ENCODE measurements around the gene MAOA.
"Not testable (repeated sequence)": the region's sequence is repeated elsewhere in the genome, so short reads cannot be mapped to it uniquely, and the experiment has no call there.

The MAOA gene

DNA sequence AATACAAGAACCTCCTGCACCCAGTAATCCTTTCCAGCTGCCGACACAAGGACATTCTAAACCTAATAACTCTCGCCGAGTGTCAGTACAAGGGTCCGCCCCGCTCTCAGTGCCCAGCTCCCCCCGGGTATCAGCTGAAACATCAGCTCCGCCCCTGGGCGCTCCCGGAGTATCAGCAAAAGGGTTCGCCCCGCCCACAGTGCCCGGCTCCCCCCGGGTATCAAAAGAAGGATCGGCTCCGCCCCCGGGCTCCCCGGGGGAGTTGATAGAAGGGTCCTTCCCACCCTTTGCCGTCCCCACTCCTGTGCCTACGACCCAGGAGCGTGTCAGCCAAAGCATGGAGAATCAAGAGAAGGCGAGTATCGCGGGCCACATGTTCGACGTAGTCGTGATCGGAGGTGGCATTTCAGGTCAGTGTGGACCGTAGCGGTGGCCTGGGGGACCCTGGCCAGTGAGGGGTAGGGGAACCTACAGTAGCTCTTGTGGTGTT is at the start of gene MAOA:
Gene MAOA (plus strand): TSS at position 295 of the 490 bp plus-strand sequence. CDS start 43 bp downstream, at position 338.
- no peak for DNase-seq (ENCODE audit: low spot score)

DNA sequence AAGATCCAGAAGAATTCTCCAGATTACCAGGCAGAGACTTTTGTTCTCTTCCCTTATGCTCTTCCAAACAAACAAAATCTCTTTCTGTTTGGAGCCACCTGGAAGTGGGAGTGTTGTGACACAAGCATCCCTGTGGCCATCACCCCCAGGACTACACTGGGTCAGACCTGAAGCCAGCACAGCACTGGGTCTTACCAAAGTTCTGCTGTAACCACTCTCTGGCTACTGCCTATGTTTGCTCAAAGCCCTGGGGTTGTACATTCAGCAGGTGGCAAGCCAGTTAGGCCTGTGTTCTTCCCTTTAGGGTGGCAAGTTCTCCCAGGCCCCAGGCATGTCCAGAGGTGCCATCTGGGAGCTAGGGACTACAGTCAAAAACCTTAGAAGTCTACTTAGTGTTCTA is 43.7 kb upstream of the MAOA start:
- no peak for DNase-seq (ENCODE audit: low spot score)

DNA sequence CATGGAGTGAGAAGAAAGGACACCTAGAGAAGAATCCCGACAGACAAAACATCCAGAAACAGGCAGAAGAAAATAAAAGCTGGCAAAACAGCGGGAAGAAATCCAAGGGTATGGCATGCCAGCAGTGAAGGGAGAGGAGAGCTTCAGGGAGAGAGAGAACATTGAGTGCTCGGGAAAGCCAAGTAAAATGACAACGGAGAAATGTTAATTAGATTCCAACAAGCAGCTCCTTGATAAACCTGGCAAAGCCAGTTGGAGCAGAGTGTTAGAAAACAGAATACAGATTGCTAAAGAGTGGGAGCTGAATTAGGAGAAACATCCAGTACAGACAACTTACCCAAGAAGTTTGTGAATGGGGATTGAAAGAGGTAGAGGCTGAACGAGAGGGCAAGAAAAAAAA is 40.4 kb upstream of the MAOA start:
- DNase-seq (ENCODE audit: low spot score): no peak

DNA sequence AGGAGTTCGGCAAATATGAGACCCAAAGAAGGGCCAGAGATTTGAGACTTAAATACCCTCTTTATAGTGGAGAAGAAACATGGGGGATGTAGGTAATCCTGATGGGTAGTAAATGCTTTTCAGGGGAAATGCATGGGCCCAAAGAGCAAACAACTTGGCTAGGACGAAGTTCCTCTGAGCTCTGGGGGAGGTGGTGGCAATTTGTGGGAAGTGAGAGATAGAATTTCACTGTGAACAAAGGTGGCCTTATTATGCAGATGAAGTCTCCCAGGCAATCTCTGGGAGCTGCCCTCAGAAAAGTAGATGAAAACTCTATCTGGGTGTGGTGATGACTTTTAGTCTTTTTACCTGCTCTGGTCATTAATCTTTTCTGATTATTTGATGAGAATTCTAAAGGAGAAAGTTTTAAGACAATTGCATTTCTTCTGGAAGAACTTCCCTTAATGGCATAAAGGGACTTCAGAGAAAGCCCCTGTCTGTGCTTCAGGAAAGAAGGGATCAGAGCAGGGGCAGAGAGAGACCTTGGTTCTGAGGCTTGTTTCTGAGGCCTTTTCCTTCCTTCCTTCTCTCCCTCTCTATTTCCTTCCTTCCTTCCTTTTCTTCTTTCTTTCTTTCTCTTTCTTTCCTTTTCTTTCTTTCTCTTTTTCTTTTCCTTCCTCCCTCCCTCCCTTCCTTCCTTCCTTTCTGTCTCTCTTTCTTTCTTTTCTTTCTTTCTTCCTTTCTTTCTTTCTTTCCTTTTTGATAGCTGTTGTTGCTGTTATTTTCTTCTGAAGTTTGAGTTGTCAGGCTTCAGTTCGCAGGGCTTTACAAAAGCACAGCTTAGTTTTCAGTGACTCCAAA is 37.5 kb upstream of the MAOA start:
- DNase-seq (ENCODE audit: low spot score): no peak

DNA sequence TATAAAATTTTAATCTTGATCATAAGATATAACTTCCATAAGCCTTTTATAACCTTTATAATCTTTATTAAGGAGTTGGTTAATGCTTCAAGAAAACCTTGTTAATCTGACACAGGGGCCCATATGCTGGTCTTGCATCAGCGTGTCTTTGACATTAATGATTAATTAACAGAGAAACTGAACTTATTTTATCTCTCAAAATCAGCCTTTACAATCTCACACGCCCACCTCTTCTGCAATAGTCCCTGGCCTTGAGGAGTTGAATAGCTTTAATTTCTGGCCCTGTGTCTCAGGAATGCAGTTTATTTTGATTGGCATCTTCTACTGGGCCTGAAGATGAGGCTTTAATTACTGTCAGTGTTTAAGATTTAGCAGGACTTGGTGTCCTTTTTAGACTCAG is 36.2 kb upstream of the MAOA start:
- DNase-seq (ENCODE audit: low spot score): not testable (repeated sequence)

DNA sequence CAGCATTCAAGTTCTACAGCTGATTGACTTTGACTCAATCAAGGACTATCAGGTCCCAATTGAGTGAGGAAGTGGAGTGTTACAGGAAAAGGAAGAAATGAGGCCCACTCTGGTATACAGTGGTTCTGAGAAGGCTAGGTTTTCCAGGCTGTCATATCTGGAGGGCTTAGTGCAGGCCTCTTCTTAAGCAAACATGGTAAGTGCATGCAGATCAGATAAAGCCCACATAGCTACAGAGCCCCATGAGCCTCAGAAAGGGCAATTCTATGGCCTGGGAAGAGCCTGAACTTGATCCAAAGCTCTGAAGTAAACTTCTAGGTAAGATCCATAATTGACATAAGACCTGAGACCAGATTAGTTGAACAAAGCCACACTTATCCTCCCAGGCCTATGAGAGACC is 29.0 kb upstream of the MAOA start:
- DNase-seq (ENCODE audit: low spot score): no peak

DNA sequence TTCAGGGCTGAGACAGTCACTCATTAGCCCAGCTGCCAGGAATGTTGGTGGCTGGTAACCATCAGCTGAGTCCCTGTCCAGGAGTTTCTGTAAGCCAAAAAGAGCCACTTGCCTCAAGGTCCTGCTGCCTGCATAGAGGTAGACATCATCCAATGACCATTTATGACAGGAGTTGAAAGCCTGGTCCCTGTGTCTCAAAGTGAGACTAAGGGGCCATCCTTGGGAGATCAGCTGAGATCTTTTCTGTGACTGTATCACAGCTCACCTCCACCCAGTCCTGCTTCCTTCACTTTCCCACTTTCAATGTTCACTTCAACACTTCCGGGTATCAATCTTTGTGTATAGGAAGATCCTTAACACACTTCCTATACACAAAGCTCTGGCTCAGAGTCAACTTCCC is 28.4 kb upstream of the MAOA start:
- no peak for DNase-seq (ENCODE audit: low spot score)

DNA sequence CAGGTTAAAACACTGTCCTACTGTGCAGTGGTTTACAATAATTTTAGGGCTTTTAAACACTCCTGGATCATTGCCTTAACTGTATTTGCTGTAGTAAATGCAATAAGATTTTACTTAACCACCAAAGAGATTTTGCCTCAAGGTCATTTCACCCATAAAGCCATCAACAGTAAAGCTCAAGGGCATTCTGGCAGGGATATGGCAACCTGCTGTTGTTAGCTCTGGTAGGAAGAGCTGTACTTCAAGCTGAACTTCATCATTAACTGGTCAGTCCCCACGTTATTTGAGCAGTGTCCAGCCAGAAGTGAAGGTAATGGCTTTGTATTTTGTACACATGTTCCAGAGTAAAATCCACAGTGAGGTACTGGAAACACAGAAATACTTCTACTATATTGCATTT is 26.9 kb upstream of the MAOA start:
- no peak for DNase-seq (ENCODE audit: low spot score)

DNA sequence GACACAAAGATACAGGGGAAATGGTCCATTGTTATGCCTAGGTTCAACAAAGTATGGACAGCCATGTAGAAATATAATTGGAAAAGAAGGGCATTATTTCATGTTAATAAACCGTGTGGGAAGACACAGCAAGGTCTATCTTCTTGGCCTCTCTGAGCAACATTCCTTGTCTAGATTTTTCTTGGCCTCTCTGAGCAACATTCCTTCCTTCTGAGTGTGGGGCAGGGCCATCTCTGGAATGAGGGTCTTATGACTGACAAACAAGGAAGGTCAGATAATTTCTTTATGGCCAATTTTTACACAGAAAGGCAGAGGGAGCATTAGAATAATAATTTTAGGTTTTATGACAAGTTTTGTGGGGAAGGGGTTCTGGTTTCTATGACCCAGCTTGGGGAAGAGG is 24.3 kb upstream of the MAOA start:
- DNase-seq (ENCODE audit: low spot score): no peak

DNA sequence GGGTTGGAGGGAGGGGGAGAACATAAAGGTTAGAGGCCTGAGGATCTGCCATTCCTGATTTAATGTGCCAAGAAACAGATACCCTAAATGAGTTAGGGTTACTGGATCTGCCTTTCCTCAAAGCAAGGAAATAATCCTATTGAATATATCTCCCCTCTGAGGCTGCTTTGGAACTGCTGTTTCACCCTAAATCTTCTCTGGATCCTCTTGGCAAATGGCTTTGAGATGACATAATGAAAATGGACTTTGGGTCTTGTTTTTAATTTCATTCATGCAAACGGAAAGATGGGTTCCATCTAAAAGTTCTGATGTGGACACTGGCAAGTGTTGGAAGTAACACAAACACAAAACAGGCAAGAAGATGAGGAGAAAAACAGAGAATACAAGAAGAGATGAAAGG is 23.0 kb upstream of the MAOA start:
- DNase-seq (ENCODE audit: low spot score): no peak

DNA sequence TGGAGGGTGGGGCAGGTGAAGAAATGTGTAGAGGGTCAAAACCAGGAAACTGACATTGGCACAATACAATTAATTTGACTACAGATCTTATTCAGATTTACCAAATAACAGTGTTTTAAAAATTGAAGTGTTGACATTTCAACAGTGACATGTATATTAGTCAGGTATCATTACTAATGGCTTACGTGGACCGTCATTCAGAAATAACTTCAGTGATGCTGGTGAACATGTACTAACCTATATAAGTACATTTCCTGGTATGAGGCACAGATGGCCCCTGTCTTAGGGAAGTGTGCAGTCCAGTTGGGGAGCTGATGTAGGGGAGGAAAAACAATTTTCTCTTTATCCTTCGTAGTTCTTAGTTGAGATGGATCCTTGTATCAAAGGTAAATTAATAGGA is 22.3 kb upstream of the MAOA start:
- no peak for DNase-seq (ENCODE audit: low spot score)

DNA sequence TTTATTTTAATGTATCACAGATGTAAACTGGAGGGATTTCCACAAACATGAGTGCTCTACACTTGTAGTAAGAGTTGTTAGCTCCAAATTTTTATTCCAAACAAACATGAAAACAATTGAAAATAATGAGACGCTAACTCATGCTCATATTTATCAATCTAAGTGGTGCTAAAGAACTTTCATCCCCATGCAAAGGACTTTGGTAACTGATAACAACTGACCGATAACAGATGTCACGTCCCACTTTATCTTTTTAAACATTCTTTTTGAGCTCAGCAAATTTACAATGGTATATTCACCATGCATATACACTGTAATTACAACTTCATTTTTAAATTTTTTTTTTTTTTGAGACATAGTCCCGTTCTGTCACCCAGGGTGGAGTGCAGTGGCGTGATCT is 15.6 kb upstream of the MAOA start:
- DNase-seq (ENCODE audit: low spot score): no peak

DNA sequence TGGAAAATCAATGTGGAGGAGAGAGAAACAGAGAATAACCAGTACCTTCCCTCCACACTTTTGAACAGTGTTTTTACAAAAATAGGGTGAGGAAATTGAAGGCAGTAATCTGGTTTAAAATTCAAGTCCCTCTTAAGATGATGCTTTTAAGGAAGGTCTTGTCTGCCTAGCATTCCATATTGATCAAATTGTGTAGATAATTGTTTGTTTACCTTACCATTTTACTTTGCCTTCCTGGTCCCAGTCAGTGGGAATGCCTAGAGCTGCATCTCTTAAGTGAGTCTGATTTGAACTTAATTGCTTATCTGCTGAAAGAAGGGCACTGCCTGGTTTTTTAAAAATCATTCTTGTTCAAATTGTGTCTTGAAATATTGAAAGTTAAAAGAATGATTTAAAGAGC is 14.4 kb upstream of the MAOA start:
- DNase-seq (ENCODE audit: low spot score): no peak

DNA sequence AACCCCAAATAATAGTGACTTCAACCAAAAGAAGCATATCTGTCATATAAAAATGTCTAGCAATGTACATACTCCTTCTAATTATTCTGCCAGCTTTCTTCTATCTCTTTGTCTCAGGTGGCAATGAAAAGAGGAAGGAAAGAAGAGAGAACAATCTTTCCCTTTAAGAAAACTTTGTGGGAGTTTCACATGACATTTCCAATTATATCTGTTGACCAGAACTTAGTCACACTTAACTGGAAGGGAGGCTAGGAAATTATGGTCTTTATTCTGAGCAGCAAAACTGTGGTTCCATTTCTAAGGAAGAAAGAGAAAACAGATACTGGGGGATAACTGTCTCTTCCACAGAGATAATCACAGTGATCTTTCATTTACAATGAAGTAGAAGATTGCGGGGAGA is 12.9 kb upstream of the MAOA start:
- DNase-seq (ENCODE audit: low spot score): no peak

DNA sequence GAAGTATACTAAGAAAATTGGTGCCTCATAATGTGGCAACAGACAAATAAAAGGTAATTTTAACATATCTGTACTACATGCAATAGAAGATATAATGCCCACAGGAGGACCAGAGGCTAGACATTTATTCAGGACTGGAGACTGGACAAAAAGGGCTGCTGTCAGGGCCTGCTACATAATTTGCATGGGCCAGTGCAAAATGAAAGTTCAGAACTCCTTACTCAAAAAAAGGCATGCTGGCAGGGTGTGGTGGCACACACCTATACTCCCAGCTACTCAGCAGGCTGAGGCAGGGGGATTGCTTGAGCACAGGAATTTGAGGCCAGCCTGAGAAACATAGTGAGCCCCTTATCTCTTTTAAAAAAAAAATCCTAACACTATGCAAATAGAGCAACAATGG is 12.4 kb upstream of the MAOA start:
- DNase-seq (ENCODE audit: low spot score): no peak

DNA sequence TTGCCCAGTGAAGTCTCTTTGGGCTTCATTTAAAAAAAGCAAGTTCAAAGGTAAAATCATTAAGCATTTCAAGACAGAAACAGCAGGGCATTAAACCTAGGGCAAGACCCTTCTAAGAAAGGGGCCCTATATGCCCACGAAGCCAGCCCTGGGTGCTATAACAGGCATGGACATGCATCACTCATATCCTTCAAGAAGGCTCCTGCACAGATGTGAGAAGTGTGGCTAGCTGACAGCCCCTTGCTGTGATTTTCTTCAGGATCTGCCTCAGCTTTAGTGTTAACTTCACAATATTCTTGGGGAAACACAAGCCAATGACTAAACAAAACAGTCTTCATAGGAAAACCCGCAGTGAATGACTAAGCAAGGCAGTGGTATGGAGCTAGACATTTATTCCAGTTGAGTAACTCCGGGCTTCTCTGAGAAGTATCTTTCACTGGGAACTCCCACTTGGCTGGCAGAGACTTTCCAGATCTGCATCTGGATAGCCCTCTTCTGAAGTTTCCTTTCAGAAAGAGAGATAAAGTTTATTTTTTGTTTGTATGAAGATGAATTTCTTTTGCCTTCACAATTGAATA is 11.9 kb upstream of the MAOA start:
- DNase-seq (ENCODE audit: low spot score): no peak

DNA sequence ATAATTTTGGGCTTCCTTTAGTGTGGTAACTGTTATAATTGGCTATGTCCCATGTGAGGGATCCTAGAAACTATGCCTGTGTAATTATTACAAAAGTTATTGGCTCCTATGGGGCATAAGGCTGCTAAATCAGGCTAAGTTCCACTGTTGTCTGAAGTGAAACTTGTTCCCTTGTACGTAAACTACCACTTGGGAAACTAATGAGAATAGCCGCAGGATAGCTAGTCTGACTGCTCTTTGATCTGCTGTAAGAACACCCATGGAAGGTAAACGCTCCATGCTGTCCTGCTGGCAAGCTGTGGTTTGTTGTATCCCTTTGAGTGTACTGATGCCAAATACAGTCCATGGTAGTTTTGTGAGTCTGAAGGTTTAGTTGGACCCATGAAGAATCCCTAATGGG is 9.3 kb upstream of the MAOA start:
- no peak for DNase-seq (ENCODE audit: low spot score)

DNA sequence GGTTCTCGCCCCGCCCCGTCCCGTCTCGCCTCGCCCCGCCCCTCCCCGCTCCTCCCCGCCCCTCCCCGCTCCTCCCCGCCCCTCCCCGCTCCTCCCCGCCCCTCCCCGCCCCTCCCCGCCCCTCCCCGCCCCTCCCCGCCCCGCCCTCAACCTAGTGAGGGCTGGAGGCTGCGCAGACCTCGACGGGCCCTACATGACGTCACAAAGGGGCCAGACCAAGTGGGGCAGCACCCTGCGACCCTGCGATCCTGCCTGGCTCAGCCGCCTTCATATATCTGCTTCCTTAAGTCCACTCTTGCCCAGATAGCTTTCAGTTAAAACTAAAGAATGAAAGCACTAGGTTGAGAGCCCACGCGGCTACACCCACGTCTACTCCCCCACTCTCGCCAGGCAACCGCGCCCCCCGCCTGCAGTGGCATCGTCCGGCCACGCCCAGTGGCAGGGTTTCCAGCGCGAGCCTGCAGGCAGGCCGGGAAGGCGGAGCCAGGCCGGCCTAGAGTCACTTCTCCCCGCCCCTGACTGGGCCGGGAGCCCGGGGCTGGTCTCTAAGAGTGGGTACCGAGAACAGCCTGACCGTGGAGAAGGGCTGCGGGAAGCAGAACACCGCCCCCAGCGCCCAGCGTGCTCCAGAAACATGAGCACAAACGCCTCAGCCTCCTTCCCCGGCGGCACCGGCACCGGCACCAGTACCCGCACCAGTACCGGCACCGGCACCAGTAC is 1.5 kb upstream of the MAOA start:
- DNase-seq (ENCODE audit: low spot score): peak; percentile 90

DNA sequence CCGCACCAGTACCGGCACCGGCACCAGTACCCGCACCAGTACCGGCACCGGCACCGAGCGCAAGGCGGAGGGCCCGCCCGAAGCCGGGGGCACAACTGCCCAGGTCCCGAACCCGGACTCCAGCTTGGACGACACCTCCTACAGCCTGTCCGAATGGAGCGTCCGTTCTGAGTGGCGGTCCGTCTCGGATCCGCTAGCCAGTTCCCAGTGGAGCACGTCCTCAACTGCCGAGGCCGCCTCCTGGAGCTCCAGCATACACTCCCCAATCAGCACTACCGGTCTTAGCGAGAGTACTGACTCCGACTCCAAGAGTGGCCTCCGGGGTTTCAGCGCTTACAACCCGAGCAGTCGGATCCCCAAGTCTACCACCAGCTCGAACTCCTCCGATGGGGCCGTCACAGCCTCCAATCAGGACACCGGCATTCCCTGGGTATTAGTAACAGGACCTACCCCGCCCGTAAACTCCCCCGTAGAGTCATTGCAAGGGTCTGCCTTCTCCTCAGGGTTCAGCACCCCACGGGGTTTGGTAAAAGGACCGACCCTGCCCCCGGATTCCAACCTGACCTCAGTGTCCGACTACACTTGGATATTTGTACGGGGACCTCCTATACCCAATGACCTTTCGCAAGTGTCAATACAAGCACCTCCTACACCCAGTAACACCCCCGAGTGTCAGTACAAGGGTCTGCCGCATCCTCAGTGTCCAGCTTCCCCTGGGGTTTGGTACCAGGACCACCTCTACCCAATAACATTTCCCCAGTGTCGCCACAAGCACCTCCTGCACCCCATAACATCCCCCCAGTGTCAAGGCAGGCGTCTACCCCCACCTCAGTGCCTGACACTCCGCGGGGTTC is 721 bp upstream of the MAOA start:
- no peak for DNase-seq (ENCODE audit: low spot score)

DNA sequence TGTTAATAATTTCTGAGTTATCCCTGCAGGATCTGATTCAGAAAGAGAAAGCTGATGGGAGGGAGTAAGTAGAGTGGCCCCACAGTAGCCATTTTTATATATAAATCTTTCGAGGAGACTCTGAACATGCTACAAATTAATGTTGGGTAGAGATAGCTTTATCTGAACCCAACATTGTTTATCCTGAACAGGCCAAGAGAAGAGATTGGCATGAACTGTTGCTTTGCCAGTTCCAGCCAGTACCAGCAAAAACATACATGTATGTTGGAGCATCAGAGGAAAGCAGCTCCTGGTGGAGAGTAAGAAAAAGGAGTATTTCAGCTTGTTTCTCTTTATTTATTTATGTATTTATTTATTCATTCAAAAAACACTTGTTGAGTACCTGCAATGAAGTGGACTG is 1.6 kb downstream of the MAOA start:
- no peak for DNase-seq (ENCODE audit: low spot score)

DNA sequence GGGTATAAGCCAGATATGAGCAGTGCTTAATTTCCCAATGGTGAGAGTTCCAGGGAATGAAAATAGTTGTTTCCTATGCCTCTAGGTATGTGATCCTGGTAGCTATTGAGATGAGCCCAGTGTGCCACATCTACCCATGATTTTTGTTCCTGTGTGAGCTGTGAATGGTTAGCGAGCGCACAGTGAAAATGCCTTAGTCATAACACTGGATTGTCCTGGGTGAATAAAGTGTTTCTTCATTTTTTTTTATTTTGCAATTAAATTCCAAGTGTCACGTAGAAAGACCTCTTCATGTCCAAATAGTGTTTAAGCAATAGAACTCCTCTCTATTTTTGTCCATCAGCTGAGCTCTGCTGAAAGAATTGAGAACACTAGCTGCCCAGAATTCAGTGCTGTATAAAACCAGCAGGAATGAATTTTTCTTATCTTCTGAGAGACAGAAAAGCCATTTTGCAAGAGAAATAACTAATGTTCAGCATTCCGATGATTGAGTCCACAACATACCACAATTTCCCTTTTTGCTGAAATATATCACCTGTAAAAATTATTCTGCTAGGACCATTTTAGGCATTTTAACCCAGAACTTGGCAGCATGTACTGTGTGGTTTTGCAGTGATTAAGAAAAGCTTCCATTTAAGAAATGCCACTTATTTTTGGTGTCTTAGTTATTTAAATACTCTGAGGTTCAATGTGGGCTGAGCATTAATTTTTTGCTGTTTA is 5.6 kb downstream of the MAOA start:
- no peak for DNase-seq (ENCODE audit: low spot score)

DNA sequence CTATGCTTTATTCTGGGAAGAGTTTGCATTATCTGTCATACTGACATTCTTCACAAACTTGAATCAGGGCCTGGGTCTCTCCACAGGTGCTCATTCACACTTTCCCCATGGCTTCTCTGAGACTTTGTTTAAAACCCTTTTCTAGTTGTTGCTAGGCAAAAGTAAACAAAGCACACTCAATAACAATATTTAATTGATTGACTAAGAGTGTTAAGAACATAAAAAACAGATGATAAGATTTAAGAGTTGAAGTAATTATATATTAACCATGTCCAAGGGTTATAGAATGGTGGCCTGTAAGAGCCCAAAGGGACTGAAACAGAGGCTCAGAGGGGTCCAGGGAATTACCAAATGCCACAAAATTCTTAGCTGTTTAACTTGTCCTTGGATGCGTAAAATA is 7.1 kb downstream of the MAOA start:
- no peak for DNase-seq (ENCODE audit: low spot score)
